ENCODE results near the gene GLOD4. TPM values are rescaled to one million over a fixed set of nuclear protein-coding genes. Genes with fewer than 3 reads are reported as not detected.

The GLOD4 gene
- total RNA-seq, 1 experiment from 2014 or later = 33.8 TPM

DNA sequence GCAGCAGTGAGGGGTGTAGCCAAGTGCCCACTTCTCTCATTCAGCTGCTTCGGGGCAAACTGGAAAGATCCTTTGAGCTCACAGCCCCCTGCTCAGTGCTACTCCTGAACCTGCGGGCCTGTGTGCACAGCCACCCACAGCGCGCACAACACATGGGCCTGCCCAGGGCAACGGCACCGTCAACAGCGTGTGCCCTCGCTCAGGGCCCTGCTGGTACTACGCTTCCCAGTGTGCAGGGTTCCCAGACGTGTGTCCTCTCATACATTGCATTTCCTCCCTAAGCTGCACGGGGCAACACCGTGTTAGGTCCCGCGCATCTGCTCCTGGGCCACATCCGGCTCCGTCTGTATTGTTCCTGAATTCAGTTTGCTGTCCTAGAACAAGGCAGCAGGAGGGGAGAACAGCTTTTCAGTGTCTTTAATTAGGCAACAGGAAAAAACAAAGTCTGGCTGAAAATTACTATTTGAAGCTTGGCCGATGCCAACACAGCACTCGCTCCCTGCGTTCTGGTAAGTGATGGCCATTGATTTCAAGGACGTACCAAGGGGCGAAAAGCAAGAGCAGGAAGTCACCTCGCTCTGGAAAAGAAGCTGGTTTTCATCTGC is 15.3 kb upstream of the GLOD4 start:
- Histone ChIP-seq H4K20me1 (ENCODE audit: low read length) (no peaks in the 10 kb centered on the region), H3K79me2 (ENCODE audit: low read length) (no peaks in the 10 kb centered on the region), H3K36me3 (ENCODE audit: low read depth, low read length) (no peaks in the 10 kb centered on the region), H3K4me1 (ENCODE audit: insufficient read depth, low read length) (peaks cover 9% of the 10 kb centered on the region), H3K9me3 (ENCODE audit: low read length) (no peaks in the 10 kb centered on the region), H3K4me2 (ENCODE audit: low read length) (no peak overlapping the region), H3K27me3 (ENCODE audit: low read length) (no peaks in the 10 kb centered on the region), H3K4me3 (ENCODE audit: low read length) (no peak overlapping the region), H3K27ac (ENCODE audit: low read length) (no peak overlapping the region), H3K9me2 (replicated peaks; ENCODE audit: low read length) (no peaks in the 10 kb centered on the region), H2AFZ (ENCODE audit: low read length) (no peak overlapping the region), H3K9ac (ENCODE audit: low read length) (no peak overlapping the region), H3F3A (ENCODE audit: low read length, unreplicated experiment) (no peaks in the 10 kb centered on the region)
- intact Hi-C loops (cut with micrococcal nuclease) = no loop called here
- ChIA-PET POLR2A (ENCODE audit: unreplicated experiment) (no interaction called here), CTCF (no interaction called here)
- no TSS peak for BruUV-seq (replicated peaks)
- no peak for DNase-seq
- ATAC-seq = no peak
- TF ChIP-seq, protein P1, sequence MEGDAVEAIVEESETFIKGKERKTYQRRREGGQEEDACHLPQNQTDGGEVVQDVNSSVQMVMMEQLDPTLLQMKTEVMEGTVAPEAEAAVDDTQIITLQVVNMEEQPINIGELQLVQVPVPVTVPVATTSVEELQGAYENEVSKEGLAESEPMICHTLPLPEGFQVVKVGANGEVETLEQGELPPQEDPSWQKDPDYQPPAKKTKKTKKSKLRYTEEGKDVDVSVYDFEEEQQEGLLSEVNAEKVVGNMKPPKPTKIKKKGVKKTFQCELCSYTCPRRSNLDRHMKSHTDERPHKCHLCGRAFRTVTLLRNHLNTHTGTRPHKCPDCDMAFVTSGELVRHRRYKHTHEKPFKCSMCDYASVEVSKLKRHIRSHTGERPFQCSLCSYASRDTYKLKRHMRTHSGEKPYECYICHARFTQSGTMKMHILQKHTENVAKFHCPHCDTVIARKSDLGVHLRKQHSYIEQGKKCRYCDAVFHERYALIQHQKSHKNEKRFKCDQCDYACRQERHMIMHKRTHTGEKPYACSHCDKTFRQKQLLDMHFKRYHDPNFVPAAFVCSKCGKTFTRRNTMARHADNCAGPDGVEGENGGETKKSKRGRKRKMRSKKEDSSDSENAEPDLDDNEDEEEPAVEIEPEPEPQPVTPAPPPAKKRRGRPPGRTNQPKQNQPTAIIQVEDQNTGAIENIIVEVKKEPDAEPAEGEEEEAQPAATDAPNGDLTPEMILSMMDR (conservative IDR thresholded peaks at IDR 0.05; ENCODE audit: low read depth, low read length) = no peak
- no peak for TF ChIP-seq EZH2phosphoT487 (IDR thresholded peaks at IDR 0.05; ENCODE audit: borderline replicate concordance, low read length)
- no peak for TF ChIP-seq EZH2 (IDR thresholded peaks at IDR 0.05; ENCODE audit: low read length, unreplicated experiment)

DNA sequence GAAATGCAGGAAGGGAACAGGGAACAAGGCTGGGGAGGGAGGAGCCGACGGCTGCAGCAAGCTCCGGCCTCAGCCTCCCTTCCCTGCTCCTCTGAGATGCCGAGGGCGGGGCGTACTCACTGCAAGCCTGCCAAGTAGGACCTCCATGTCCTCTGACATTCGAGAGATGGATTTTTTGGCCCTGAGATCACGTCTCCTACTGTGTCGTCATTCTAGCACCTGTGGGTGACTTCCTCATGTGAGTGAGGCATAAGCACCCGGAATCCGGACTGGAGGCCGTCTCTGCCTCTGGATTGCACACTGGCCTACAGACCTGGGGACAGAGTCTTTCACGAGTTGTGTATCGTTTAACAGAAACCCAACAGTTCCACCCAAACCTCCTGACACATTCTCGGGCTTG is 14.5 kb upstream of the GLOD4 start:
- POLR2A ChIA-PET (ENCODE audit: unreplicated experiment) = no interaction called here
- H3K27me3 ChIP-seq (ENCODE audit: low read length) = no peaks in the 10 kb centered on the region
- no TSS peak for BruUV-seq (replicated peaks)

DNA sequence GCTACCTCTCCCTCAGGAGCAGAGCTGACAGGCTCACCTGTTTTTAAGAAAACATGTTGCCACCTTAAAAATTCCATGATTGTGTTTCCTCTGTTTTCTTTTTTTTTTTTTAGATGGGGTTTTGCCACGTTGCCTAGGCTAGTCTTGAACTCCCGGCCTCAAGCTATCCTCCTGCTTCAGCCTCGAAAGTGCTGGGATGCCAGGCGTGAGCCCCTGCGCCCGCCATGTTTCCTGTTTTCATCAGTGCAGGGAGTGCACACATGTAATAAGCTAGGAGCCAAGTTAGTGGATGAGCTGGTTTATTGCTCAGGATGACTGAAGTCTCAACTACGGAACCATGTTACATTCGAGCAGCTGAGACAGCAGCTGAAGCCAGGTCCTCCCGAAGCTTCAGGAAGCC is 13.6 kb upstream of the GLOD4 start:
- H3K9me2 ChIP-seq (replicated peaks; ENCODE audit: low read length) = no peaks in the 10 kb centered on the region
- no peaks in the 10 kb centered on the region for H3K36me3 ChIP-seq (ENCODE audit: low read depth, low read length)
- no peaks in the 10 kb centered on the region for H4K20me1 ChIP-seq (ENCODE audit: low read length)
- no peak overlapping the region for H2AFZ ChIP-seq (ENCODE audit: low read length)
- no peaks in the 10 kb centered on the region for H3K79me2 ChIP-seq (ENCODE audit: low read length)
- POLR2A ChIA-PET (ENCODE audit: unreplicated experiment) = interaction anchor here (0.6 kb wide), 1 partner anchor 45 kb away, joined by 5 read pairs; no protein-coding TSS in a partner anchor
- DNase-seq (no peak), ATAC-seq (no peak)
- CTCF ChIA-PET = interaction anchor here (0.5 to 2.5 kb wide), 6 partner anchors 84 to 383 kb away, joined by 3 to 12 read pairs (median 4); partner anchors contain the start of genes NXN and TIMM22
- H3K9me3 ChIP-seq (ENCODE audit: low read length) = no peaks in the 10 kb centered on the region
- no peaks in the 10 kb centered on the region for H3K27me3 ChIP-seq (ENCODE audit: low read length)
- no peaks in the 10 kb centered on the region for H3F3A ChIP-seq (ENCODE audit: low read length, unreplicated experiment)
- intact Hi-C loops (cut with micrococcal nuclease) = loop anchor here (1.0 to 2.0 kb wide), 3 partner anchors 83 to 201 kb away; partner anchors contain the start of gene TIMM22
- no TSS peak for BruUV-seq (replicated peaks)
- H3K4me2 ChIP-seq (ENCODE audit: low read length) = no peak overlapping the region
- TF ChIP-seq, protein P1 (conservative IDR thresholded peaks at IDR 0.05; ENCODE audit: low read depth, low read length) = no peak
- TF ChIP-seq EZH2phosphoT487 (IDR thresholded peaks at IDR 0.05; ENCODE audit: borderline replicate concordance, low read length) (no peak), EZH2 (IDR thresholded peaks at IDR 0.05; ENCODE audit: low read length, unreplicated experiment) (no peak)
- no peak overlapping the region for H3K4me3 ChIP-seq (ENCODE audit: low read length)
- H3K4me1 ChIP-seq (ENCODE audit: insufficient read depth, low read length) = peaks cover 9% of the 10 kb centered on the region
- H3K27ac ChIP-seq (ENCODE audit: low read length) = no peak overlapping the region
- H3K9ac ChIP-seq (ENCODE audit: low read length) = no peak overlapping the region

More for the DNA sequence above, 14.5 kb upstream of the GLOD4 start:
- TF ChIP-seq EZH2phosphoT487 (IDR thresholded peaks at IDR 0.05; ENCODE audit: borderline replicate concordance, low read length) (no peak), EZH2 (IDR thresholded peaks at IDR 0.05; ENCODE audit: low read length, unreplicated experiment) (no peak)
- TF ChIP-seq, protein P1 (conservative IDR thresholded peaks at IDR 0.05; ENCODE audit: low read depth, low read length) = no peak
- Histone ChIP-seq H4K20me1 (ENCODE audit: low read length) (no peaks in the 10 kb centered on the region), H3K9me3 (ENCODE audit: low read length) (no peaks in the 10 kb centered on the region), H2AFZ (ENCODE audit: low read length) (no peak overlapping the region), H3K4me1 (ENCODE audit: insufficient read depth, low read length) (peaks cover 9% of the 10 kb centered on the region), H3K4me3 (ENCODE audit: low read length) (no peak overlapping the region), H3K9me2 (replicated peaks; ENCODE audit: low read length) (no peaks in the 10 kb centered on the region), H3F3A (ENCODE audit: low read length, unreplicated experiment) (no peaks in the 10 kb centered on the region), H3K9ac (ENCODE audit: low read length) (no peak overlapping the region), H3K4me2 (ENCODE audit: low read length) (no peak overlapping the region), H3K27ac (ENCODE audit: low read length) (no peak overlapping the region), H3K36me3 (ENCODE audit: low read depth, low read length) (no peaks in the 10 kb centered on the region), H3K79me2 (ENCODE audit: low read length) (no peaks in the 10 kb centered on the region)
- CTCF ChIA-PET = no interaction called here
- no peak for DNase-seq
- no peak for ATAC-seq
- intact Hi-C loops (cut with micrococcal nuclease) = no loop called here
